ENCODE measurements around the gene RPS27L.

DNA sequence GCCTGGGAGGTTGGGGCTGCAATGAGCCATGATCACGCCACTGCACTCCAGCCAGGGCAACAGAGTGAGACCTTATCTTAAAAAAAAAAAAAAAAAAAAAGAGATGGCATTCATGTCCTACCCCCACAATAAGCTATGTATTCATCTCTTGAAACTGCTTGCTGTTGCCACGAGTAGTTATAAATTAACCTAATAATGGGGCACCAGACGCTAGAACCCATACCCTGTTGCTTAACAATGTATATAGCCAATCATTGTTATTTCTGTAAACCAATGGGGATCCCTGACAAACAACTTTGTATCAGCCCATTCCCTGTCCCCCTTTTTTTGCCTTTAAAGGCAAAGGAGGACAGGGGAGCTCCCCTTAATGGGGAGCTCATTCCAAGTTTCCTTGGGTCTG is 38.4 kb downstream of the RPS27L start:
- TF ChIP-seq, protein P1, sequence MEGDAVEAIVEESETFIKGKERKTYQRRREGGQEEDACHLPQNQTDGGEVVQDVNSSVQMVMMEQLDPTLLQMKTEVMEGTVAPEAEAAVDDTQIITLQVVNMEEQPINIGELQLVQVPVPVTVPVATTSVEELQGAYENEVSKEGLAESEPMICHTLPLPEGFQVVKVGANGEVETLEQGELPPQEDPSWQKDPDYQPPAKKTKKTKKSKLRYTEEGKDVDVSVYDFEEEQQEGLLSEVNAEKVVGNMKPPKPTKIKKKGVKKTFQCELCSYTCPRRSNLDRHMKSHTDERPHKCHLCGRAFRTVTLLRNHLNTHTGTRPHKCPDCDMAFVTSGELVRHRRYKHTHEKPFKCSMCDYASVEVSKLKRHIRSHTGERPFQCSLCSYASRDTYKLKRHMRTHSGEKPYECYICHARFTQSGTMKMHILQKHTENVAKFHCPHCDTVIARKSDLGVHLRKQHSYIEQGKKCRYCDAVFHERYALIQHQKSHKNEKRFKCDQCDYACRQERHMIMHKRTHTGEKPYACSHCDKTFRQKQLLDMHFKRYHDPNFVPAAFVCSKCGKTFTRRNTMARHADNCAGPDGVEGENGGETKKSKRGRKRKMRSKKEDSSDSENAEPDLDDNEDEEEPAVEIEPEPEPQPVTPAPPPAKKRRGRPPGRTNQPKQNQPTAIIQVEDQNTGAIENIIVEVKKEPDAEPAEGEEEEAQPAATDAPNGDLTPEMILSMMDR (conservative IDR thresholded peaks at IDR 0.05 in 1 of 2, IDR thresholded peaks at IDR 0.05 in 1 of 2; ENCODE audit: low read depth in 1 of 2, low read length in 2 of 2): no peak
- TF ChIP-seq EZH2 (IDR thresholded peaks at IDR 0.05; ENCODE audit: low read length, missing control alignments): no peak
